ENCODE data around the gene FGF22.
"Not testable (repeated sequence)": the region's sequence is repeated elsewhere in the genome, so short reads cannot be mapped to it uniquely, and the experiment has no call there.

The FGF22 gene

GRCh38 chr19:639253-640160 lies at the start of gene FGF22:
TSS of gene FGF22 (plus strand) at chr19:639879. CDS start at chr19:639926, 47 bp downstream.
- peak; percentile 97 for DNase-seq (ENCODE audit: low spot score)

GRCh38 chr19:590396-590745 lies 49.3 kb upstream of the FGF22 start:
- DNase-seq (ENCODE audit: low spot score): no peak

GRCh38 chr19:590750-591098 lies 49.0 kb upstream of the FGF22 start:
- no peak for DNase-seq (ENCODE audit: low spot score)

GRCh38 chr19:591099-591958 lies 48.4 kb upstream of the FGF22 start:
- DNase-seq (ENCODE audit: low spot score): no peak

DNA sequence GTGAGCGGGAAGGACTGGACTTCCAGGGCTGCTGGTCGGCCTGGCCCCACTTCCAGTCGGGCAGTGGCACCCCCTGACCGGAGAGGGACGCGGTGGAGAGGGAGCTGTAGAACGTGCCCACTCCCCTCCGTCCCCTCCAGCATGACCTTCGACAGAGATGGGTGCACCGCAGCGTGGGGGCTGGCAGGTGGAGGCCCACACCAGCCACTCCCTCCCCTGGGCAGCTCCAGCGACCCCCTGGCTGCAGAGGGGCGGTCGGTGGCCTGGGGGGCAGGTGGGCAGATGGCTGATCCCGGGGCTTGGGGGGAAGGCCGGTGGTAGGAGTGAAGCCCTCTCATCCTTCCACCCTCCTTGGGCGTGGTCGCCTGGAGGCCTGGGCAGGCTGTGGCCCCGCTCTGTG lies 47.6 kb upstream of the FGF22 start:
- DNase-seq (ENCODE audit: low spot score): no peak

GRCh38 chr19:593055-593454 lies 46.6 kb upstream of the FGF22 start:
- DNase-seq (ENCODE audit: low spot score): no peak

GRCh38 chr19:593505-593904 lies 46.2 kb upstream of the FGF22 start:
- no peak for DNase-seq (ENCODE audit: low spot score)

DNA sequence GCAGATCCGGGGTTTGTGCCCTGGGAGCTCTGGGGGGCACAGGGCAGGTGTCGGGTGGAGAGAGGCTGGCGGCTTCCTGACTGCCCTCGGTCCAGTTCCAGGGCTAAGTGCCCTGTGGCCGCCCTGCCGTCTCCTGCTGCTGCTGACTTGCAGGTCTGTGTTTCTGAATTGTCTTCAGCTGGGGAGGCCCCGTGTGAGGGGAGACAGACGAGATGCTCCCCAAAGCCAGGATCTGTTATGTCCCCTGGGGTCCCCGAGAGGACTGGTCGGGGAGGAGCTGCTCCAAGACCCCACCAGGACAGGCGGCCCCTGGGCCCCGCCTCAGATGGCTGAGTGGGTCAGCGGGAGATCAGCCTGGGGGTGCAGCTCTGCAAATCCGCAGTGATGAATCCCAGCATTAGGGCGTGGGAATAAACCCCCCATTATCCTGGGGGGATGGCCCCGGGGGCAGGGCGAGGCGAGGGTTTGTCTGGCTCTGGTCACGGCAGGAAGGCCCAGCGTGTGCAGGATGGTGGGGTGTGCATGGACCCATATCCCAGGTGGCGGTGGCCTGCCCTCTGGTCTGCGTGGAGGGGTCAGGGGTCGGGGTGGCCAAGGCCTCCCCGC lies 45.3 kb upstream of the FGF22 start:
- DNase-seq (ENCODE audit: low spot score): no peak

- no peak for DNase-seq (ENCODE audit: low spot score)
Measured at GRCh38 chr19:595326-596262, 44.1 kb upstream of the FGF22 start.

DNA sequence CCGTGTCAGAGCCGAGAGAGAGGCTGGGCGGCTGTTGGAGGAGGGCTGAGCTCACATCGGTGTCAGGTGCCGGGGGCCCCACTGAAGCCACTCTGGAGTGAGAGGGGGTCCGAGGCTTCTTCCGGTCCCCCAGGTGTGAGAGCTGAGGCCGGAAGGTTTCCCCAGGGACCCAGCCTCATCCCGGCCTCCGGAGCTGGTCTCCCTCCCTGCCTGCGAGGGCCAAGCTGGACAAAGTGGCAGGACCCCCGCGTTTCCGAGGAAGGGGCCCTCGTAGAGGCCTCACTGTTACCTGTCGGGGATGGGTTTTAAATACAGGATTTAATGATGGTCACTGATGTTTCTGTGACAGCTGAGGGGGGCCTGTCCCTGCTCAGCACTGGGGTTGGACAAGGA lies 43.4 kb upstream of the FGF22 start:
- no peak for DNase-seq (ENCODE audit: low spot score)

GRCh38 chr19:597406-598315 lies 42.0 kb upstream of the FGF22 start:
- DNase-seq (ENCODE audit: low spot score): no peak

DNA sequence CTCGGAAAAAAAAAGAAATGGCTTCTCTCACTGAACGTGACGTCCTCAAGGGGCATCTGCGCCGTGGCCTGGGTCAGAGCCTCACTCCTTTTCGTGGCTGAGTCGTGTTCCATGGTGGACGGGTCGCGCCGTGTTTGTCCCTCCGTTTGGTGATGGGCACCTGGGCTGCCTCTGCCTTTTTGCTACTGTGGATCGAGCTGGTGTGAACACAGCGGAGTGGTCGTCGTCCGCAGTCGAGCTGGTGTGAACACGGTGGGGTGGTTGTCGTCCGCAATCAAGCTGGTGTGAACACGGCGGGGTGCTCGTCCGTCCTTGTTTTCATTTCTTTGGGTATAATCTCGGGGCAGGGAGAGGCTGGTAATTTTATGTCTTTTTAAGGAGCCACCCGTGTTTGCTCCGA lies 38.4 kb upstream of the FGF22 start:
- no peak for DNase-seq (ENCODE audit: low spot score)

DNA sequence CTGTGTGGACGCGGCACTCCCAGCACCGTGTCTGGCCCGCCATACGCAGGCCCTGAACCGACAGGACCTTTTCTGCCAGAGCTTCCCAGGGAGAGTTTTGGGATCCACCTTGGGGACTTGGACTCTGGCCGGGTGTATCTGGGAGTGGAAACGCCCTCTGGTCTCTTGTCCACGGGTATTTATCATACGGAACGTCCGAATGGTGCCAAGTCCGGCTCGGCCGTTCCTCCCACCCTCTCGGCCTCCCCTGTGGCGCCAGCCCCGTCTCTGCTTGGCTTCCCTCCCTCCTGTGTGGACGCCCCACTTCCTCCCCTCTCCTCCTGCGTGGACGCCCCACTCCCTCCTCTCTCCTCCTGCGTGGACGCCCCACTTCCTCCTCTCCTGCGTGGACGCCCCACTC lies 37.9 kb upstream of the FGF22 start:
- DNase-seq (ENCODE audit: low spot score): no peak

DNA sequence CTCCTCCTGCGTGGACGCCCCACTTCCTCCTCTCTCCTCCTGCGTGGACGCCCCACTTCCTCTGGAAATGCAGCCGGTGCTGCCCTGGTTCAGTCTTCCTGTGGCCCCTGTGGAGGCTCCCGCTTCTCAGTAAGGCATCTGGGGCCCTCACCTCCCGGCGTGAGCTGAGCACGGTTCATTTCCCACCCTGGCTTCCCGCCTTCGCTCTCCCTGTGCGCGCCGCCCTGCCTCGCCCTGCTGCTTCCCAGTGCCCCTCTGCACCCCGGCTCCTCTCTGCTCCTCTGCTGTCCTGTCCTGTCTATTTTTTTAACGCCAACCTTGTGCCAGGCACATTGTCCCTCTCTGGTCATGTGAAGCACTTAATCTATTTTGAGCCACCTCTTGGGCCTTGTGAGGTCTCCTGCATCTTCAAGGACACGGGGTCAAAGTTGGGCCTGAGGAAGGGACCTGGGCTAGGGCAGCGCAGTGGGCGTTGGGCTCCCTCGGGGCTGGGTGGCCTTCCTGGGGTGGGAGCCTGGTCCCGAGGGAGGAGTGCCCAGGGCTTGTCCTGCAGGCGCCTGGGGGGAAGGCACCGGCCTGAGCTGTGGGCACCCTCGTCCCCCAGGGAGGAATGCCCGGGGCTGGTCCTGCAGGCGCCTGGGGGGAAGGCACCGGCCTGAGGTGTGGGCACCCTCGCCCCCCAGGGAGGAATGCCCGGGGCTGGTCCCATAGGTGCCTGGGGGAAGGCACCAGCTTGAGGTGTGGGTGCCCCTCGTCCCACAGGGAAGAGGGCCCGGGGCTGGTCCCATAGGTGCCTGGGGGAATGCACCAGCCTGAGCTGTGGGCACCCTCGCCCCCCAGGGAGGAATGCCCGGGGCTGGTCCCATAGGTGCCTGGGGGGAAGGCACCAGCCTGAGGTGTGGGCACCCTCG lies 37.0 kb upstream of the FGF22 start:
- no peak for DNase-seq (ENCODE audit: low spot score)

DNA sequence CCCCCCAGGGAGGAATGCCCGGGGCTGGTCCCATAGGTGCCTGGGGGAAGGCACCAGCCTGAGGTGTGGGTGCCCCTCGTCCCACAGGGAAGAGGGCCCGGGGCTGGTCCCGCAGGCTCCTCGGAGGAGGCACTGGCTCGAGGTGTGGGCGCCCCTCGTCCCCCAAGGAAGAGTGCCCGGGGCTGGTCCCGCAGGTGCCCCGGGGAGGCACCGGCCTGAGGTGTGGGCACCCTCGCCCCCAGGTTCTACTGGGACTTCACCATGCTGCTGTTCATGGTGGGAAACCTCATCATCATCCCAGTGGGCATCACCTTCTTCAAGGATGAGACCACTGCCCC lies 36.4 kb upstream of the FGF22 start:
- not testable (repeated sequence) for DNase-seq (ENCODE audit: low spot score)

GRCh38 chr19:603779-604178 lies 35.9 kb upstream of the FGF22 start:
- not testable (repeated sequence) for DNase-seq (ENCODE audit: low spot score)

GRCh38 chr19:604355-604754 lies 35.3 kb upstream of the FGF22 start:
- DNase-seq (ENCODE audit: low spot score): peak; percentile 56

DNA sequence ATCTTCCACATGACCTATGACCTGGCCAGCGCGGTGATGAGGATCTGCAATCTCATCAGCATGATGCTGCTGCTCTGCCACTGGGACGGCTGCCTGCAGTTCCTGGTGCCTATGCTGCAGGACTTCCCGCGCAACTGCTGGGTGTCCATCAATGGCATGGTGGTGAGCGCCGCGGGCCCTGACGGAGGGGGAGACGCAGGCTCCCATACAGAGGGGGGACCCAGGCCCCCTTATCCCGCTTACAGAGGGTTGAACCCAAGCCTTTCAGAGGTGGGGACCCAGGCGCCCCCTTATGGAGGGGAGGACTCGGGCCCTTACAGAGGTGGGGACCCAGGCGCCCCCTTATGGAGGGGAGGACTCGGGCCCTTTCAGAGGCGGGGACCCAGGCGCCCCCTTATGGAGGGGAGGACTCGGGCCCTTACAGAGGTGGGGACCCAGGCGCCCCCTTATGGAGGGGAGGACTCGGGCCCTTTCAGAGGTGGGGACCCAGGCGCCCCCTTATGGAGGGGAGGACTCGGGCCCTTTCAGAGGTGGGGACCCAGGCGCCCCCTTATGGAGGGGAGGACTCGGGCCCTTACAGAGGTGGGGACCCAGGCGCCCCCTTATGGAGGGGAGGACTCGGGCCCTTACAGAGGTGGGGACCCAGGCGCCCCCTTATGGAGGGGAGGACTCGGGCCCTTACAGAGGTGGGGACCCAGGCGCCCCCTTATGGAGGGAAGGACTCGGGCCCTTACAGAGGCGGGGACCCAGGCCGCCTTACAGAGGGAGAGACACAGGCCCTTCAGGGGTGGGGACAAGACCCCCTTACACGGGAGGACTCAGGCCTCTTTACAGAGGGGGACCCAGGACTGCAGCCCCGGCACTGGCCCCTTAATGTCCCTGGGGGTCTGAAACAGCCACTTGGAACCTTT lies 34.4 kb upstream of the FGF22 start:
- DNase-seq (ENCODE audit: low spot score): not testable (repeated sequence)
